ENCODE results near the gene RNF144A. TPM values are rescaled to one million over a fixed set of nuclear protein-coding genes. Genes with fewer than 3 reads are reported as not detected.

Gene RNF144A
- total RNA-seq, 1 donor from 2014 or later, result 39.9 TPM

- Mint-ChIP-seq H3K27ac (no peak overlapping the region), H3K27me3 (no peaks in the 10 kb centered on the region), H3K36me3 (ENCODE audit: insufficient read depth) (peaks cover 24% of the 10 kb centered on the region), H3K4me3 (ENCODE audit: low read depth) (no peak overlapping the region), H3K4me1 (ENCODE audit: low read depth) (peaks cover 13% of the 10 kb centered on the region), H3K9me3 (ENCODE audit: low read depth) (no peaks in the 10 kb centered on the region)
- TF ChIP-seq CTCF (IDR thresholded peaks at IDR 0.05; ENCODE audit: unreplicated experiment), result no peak
- DNase-seq (ENCODE audit: low spot score, unreplicated experiment), result no peak
Measured at GRCh38 chr2:7022492-7023385, 105.5 kb downstream of the RNF144A start.

GRCh38 chr2:7023542-7023941, 106.3 kb downstream of the RNF144A start:
- Mint-ChIP-seq H3K36me3 (ENCODE audit: insufficient read depth) (peaks cover 30% of the 10 kb centered on the region), H3K4me1 (ENCODE audit: low read depth) (peaks cover 11% of the 10 kb centered on the region), H3K27me3 (no peaks in the 10 kb centered on the region), H3K9me3 (ENCODE audit: low read depth) (no peaks in the 10 kb centered on the region), H3K27ac (no peak overlapping the region), H3K4me3 (ENCODE audit: low read depth) (no peak overlapping the region)
- no peak for TF ChIP-seq CTCF (IDR thresholded peaks at IDR 0.05; ENCODE audit: unreplicated experiment)
- no peak for DNase-seq (ENCODE audit: low spot score, unreplicated experiment)

GRCh38 chr2:7024261-7024660, 107.0 kb downstream of the RNF144A start:
- TF ChIP-seq CTCF (IDR thresholded peaks at IDR 0.05; ENCODE audit: unreplicated experiment), result no peak
- Mint-ChIP-seq H3K9me3 (ENCODE audit: low read depth) (no peaks in the 10 kb centered on the region), H3K4me1 (ENCODE audit: low read depth) (peaks cover 8% of the 10 kb centered on the region), H3K27me3 (no peaks in the 10 kb centered on the region), H3K4me3 (ENCODE audit: low read depth) (no peak overlapping the region), H3K36me3 (ENCODE audit: insufficient read depth) (peaks cover 33% of the 10 kb centered on the region), H3K27ac (no peak overlapping the region)
- no peak for DNase-seq (ENCODE audit: low spot score, unreplicated experiment)

- peaks cover 8% of the 10 kb centered on the region for H3K4me1 Mint-ChIP-seq (ENCODE audit: low read depth)
- peaks cover 31% of the 10 kb centered on the region for H3K36me3 Mint-ChIP-seq (ENCODE audit: insufficient read depth)
- H3K9me3 Mint-ChIP-seq (ENCODE audit: low read depth), result no peaks in the 10 kb centered on the region
- no peak overlapping the region for H3K4me3 Mint-ChIP-seq (ENCODE audit: low read depth)
- no peak overlapping the region for H3K27ac Mint-ChIP-seq
- no peak for TF ChIP-seq CTCF (IDR thresholded peaks at IDR 0.05; ENCODE audit: unreplicated experiment)
- no peaks in the 10 kb centered on the region for H3K27me3 Mint-ChIP-seq
- DNase-seq (ENCODE audit: low spot score, unreplicated experiment), result no peak
Measured at GRCh38 chr2:7025082-7025481, 107.9 kb downstream of the RNF144A start.

- H3K4me1 Mint-ChIP-seq (ENCODE audit: low read depth), result peaks cover 10% of the 10 kb centered on the region
- DNase-seq (ENCODE audit: low spot score, unreplicated experiment), result no peak
- TF ChIP-seq CTCF (IDR thresholded peaks at IDR 0.05; ENCODE audit: unreplicated experiment), result no peak
- peaks cover 29% of the 10 kb centered on the region for H3K36me3 Mint-ChIP-seq (ENCODE audit: insufficient read depth)
- H3K4me3 Mint-ChIP-seq (ENCODE audit: low read depth), result no peak overlapping the region
- no peak overlapping the region for H3K27ac Mint-ChIP-seq
- H3K27me3 Mint-ChIP-seq, result no peaks in the 10 kb centered on the region
- no peaks in the 10 kb centered on the region for H3K9me3 Mint-ChIP-seq (ENCODE audit: low read depth)
Measured at GRCh38 chr2:7026742-7027141, 109.5 kb downstream of the RNF144A start.
